GM10847 (cell line): ENCODE measurements around the gene AHR.
A peak's percentile ranks its signal among the peaks of the same experiment; 100 is the strongest.

Experiments
- POLR2A ChIP-seq: IDR thresholded peaks from 2 replicates; pipeline ENCODE4 v1.6.1; 2011; ENCODE audit not compliant: insufficient read length; ENCODE audit errors: extremely low read depth

Gene AHR

GRCh38 chr7:17298102-17298839, at the start of gene AHR:
Gene AHR (plus strand): TSS chr7:17298652. CDS start chr7:17299265, 613 bp downstream.
- TF ChIP-seq POLR2A: peak; percentile 91

GRCh38 chr7:17253885-17254284, 44.6 kb upstream of the AHR start:
- no peak for TF ChIP-seq POLR2A

DNA sequence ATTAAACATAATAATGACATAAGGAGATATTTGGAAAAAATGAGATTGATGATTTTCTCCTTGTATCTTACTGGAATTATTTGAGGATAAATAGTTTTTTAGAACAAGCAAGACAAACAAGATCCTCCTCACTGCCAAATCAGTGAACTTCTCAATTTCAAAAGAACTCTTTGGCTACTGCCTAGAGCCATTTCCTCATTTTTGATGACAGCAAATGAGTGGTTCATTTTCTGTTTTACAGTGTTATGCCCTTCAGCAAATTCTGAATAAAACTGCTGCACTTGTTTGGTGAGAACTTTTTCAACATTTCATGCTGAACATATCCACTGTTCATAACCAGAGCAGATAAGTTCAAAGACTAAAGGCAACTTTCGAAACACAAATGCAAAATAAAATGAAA, 42.5 kb upstream of the AHR start:
- no peak for TF ChIP-seq POLR2A

DNA sequence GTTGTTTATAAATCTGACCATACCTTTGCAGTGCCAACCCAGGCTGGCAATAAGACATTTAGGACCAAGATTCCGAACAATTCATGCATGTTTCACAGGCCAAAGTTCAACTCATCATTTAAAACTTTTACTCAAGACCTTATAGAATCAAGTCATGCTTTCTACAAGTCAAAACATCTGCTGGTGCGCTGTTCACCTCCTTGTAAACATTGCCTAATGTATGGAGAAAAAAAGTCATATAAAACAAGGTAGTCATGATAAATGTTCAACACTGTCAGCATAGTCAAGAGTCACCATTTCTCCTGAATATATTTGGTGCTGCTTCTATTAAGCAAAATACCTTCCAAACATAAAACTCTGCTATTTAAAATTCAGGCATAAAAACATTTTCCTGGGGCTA, 42.1 kb upstream of the AHR start:
- TF ChIP-seq POLR2A: no peak

GRCh38 chr7:17266565-17266964, 31.9 kb upstream of the AHR start:
- TF ChIP-seq POLR2A: no peak

- TF ChIP-seq POLR2A: no peak
Observed at GRCh38 chr7:17269341-17270221, 28.9 kb upstream of the AHR start.

GRCh38 chr7:17274551-17275245, 23.8 kb upstream of the AHR start:
- no peak for TF ChIP-seq POLR2A

GRCh38 chr7:17275749-17276671, 22.4 kb upstream of the AHR start:
- no peak for TF ChIP-seq POLR2A

GRCh38 chr7:17279061-17279460, 19.4 kb upstream of the AHR start:
- no peak for TF ChIP-seq POLR2A

- TF ChIP-seq POLR2A: no peak
Observed at GRCh38 chr7:17289074-17289645, 9.3 kb upstream of the AHR start.

GRCh38 chr7:17292843-17293242, 5.6 kb upstream of the AHR start:
- TF ChIP-seq POLR2A: no peak

DNA sequence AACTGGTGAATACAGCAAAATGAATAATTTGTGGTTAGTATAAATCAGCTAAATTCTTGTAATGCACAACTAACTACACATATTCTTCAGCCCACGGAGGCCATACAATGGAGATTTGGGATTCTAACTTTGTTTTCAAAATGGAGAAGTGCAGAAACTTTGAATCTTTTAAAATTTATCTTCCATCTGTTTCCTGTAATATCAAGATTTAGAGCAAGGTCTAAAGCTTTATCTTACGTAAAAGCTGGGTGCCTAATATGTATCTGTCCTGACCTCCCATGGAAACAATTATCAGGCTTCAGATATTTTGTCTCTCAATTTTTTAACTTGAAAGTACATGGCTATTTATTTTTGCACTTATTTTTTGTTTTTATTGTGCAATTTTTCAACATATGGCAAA, 5.0 kb upstream of the AHR start:
- TF ChIP-seq POLR2A: no peak

DNA sequence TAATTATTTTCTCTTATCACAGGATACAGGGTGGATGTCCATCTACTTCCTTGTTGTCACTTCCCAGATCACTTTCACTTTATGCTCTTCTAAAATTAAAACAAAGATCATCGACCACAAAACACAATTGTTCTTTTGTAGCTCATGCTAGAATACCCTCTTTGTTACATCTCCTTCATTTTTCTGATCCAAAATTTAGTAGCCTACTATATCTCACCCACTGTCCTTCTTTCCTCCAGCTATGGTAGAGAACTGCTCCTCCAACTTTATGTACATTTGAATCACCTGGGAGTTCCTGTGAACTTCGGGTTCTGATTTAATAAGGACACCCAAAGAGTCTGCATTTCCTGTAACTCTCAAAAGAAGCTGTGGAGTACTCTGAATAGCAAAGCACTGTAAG, 1.2 kb upstream of the AHR start:
- no peak for TF ChIP-seq POLR2A

DNA sequence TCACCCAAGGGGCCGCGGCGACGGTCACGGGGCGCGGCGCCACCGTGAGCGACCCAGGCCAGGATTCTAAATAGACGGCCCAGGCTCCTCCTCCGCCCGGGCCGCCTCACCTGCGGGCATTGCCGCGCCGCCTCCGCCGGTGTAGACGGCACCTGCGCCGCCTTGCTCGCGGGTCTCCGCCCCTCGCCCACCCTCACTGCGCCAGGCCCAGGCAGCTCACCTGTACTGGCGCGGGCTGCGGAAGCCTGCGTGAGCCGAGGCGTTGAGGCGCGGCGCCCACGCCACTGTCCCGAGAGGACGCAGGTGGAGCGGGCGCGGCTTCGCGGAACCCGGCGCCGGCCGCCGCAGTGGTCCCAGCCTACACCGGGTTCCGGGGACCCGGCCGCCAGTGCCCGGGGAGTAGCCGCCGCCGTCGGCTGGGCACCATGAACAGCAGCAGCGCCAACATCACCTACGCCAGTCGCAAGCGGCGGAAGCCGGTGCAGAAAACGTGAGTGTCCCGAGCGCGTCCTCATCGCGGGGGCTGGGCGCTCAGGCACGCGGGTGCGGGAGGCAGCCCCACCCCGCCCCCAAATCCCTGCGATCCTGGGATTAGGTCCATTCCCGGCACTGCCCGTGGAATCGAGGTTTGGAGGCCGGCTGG, 509 bp downstream of the AHR start:
- no peak for TF ChIP-seq POLR2A
